DND-41 (cell line): ENCODE measurements around the gene SMC1A.

Source experiments
- CTCF ChIP-seq: IDR thresholded peaks from 2 replicates; pipeline ENCODE4 v1.5.1; 2012; ENCODE audit warnings: borderline replicate concordance, low read length, moderate library complexity, mild to moderate bottlenecking; ENCODE audit not compliant: poor library complexity, severe bottlenecking; ENCODE audit errors: extremely low read depth
- EZH2 ChIP-seq: IDR thresholded peaks from 3 replicates; pipeline ENCODE4 v1.6.1; 2012; ENCODE audit warnings: borderline replicate concordance, low read depth, mild to moderate bottlenecking, moderate library complexity, low read length, inconsistent platforms; ENCODE audit not compliant: severe bottlenecking

GRCh38 chrX:53324803-53325202 is 97.7 kb downstream of the SMC1A start:
- no peak for TF ChIP-seq EZH2
- no peak for TF ChIP-seq CTCF
